Ishikawa (cell line): ENCODE results near the gene ASCC1.

ENCODE experiments used
- CEBPB ChIP-seq: IDR thresholded peaks from 2 replicates; pipeline ENCODE4 v1.6.1; 2012
- CREB1 ChIP-seq: IDR thresholded peaks from 2 replicates; pipeline ENCODE4 v1.6.1; 2012; ENCODE audit warnings: low read depth
- EGR1 ChIP-seq: IDR thresholded peaks from 2 replicates; pipeline ENCODE4 v1.6.1; 2012
- EP300 ChIP-seq: IDR thresholded peaks from 2 replicates; pipeline ENCODE4 v1.6.1; 2012; ENCODE audit warnings: borderline replicate concordance
- FOXM1 ChIP-seq: IDR thresholded peaks from 2 replicates; pipeline ENCODE4 v1.6.1; 2012; ENCODE audit warnings: low read depth, borderline replicate concordance
- NFIC ChIP-seq: IDR thresholded peaks from 2 replicates; pipeline ENCODE4 v1.6.1; 2012
- RAD21 ChIP-seq: IDR thresholded peaks from 2 replicates; pipeline ENCODE4 v1.6.1; 2012; ENCODE audit warnings: low read depth
- TAF1 ChIP-seq: IDR thresholded peaks from 2 replicates; pipeline ENCODE4 v1.6.1; 2012; ENCODE audit warnings: low read depth, mild to moderate bottlenecking
- TCF12 ChIP-seq: IDR thresholded peaks from 2 replicates; pipeline ENCODE4 v1.6.1; 2012; ENCODE audit warnings: low read depth
- TEAD4 ChIP-seq: IDR thresholded peaks from 2 replicates; pipeline ENCODE4 v1.6.1; 2012
- YY1 ChIP-seq: IDR thresholded peaks from 2 replicates; pipeline ENCODE4 v1.6.1; 2012; ENCODE audit warnings: low read depth
- ZBTB7A ChIP-seq: IDR thresholded peaks from 2 replicates; pipeline ENCODE4 v1.6.1; 2012; ENCODE audit warnings: low read depth
- TF ChIP-seq, protein P1 (sequence below): IDR thresholded peaks from 2 replicates; pipeline ENCODE4 v1.6.1; 2012
- TF ChIP-seq, protein P2 (sequence below): IDR thresholded peaks from 2 replicates; pipeline ENCODE4 v1.6.1; 2012; ENCODE audit warnings: low read depth, mild to moderate bottlenecking
- TF ChIP-seq, protein P3 (sequence below): IDR thresholded peaks from 2 replicates; pipeline ENCODE4 v1.6.1; 2012

Gene ASCC1

DNA sequence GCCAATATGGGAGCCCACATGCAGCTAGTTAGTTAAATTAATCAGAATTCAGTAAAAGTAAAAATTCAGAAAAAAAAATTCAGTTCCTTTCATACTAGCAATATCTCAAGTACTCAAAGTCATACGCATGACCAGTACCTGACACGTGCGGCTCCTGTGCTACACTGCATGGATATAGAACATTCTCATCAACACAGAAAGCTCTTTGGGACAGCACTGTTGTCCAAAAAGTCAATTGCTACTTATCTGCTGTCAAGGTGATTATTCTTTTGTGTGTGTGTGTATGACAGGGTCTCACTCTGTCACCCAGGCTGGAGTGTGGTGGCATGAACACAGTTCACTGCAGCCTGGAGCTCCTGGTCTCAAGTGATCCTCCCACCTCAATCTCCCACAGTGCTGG is 15.2 kb downstream of the ASCC1 start:
- TF ChIP-seq TEAD4, result no peak
- no peak for TF ChIP-seq RAD21
- TF ChIP-seq TCF12, result no peak
- TF ChIP-seq CEBPB, result no peak
- no peak for TF ChIP-seq TAF1
- TF ChIP-seq, protein P1, sequence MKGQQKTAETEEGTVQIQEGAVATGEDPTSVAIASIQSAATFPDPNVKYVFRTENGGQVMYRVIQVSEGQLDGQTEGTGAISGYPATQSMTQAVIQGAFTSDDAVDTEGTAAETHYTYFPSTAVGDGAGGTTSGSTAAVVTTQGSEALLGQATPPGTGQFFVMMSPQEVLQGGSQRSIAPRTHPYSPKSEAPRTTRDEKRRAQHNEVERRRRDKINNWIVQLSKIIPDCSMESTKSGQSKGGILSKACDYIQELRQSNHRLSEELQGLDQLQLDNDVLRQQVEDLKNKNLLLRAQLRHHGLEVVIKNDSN, result no peak
- TF ChIP-seq YY1, result no peak
- TF ChIP-seq, protein P2, sequence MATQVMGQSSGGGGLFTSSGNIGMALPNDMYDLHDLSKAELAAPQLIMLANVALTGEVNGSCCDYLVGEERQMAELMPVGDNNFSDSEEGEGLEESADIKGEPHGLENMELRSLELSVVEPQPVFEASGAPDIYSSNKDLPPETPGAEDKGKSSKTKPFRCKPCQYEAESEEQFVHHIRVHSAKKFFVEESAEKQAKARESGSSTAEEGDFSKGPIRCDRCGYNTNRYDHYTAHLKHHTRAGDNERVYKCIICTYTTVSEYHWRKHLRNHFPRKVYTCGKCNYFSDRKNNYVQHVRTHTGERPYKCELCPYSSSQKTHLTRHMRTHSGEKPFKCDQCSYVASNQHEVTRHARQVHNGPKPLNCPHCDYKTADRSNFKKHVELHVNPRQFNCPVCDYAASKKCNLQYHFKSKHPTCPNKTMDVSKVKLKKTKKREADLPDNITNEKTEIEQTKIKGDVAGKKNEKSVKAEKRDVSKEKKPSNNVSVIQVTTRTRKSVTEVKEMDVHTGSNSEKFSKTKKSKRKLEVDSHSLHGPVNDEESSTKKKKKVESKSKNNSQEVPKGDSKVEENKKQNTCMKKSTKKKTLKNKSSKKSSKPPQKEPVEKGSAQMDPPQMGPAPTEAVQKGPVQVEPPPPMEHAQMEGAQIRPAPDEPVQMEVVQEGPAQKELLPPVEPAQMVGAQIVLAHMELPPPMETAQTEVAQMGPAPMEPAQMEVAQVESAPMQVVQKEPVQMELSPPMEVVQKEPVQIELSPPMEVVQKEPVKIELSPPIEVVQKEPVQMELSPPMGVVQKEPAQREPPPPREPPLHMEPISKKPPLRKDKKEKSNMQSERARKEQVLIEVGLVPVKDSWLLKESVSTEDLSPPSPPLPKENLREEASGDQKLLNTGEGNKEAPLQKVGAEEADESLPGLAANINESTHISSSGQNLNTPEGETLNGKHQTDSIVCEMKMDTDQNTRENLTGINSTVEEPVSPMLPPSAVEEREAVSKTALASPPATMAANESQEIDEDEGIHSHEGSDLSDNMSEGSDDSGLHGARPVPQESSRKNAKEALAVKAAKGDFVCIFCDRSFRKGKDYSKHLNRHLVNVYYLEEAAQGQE, result no peak
- no peak for TF ChIP-seq FOXM1
- TF ChIP-seq, protein P3, sequence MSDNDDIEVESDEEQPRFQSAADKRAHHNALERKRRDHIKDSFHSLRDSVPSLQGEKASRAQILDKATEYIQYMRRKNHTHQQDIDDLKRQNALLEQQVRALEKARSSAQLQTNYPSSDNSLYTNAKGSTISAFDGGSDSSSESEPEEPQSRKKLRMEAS, result no peak

DNA sequence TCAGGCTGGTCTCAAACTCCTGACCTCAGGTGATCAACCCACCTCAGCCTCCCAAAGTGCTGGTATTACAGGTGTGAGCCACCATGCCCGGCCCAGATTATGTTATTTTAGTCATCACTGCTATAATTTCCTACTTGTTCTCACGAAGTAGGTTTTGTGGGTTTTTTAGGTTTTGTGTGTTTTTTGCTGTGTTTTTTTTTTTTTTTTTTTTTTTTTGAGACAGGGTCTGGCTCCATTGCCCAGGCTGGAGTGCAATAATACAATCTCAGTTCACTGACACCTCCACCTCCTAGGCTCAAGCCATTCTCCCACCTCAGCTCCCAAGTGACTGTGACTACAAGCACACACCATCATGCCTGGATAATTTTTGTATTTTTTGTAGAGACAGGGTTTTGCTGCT is 21.1 kb downstream of the ASCC1 start:
- TF ChIP-seq CREB1, result no peak
- TF ChIP-seq, protein P3, result no peak
- TF ChIP-seq FOXM1, result no peak

DNA sequence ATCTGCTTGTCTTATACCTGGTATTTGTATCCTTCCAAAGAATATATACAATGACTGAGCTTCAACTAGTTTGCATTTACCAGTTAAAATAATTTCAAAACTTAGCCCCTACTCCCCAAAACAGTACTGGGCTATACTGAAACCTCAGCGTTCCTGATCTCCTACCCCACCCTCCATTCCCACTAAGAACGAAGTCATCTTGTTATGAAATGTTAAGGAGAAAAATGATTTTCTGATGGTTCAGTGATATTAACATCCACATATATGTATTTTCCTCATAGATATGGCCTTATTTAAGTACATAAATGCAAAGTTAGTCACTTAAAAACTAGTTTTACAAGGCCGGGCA is 29.1 kb downstream of the ASCC1 start:
- TF ChIP-seq TEAD4 (no peak), CREB1 (no peak), TCF12 (no peak), FOXM1 (no peak), EGR1 (no peak), YY1 (no peak), NFIC (no peak), RAD21 (no peak), ZBTB7A (no peak), TAF1 (no peak), CEBPB (no peak)
- TF ChIP-seq, protein P2, result no peak
- TF ChIP-seq, protein P3, result no peak
- TF ChIP-seq, protein P1, result no peak

DNA sequence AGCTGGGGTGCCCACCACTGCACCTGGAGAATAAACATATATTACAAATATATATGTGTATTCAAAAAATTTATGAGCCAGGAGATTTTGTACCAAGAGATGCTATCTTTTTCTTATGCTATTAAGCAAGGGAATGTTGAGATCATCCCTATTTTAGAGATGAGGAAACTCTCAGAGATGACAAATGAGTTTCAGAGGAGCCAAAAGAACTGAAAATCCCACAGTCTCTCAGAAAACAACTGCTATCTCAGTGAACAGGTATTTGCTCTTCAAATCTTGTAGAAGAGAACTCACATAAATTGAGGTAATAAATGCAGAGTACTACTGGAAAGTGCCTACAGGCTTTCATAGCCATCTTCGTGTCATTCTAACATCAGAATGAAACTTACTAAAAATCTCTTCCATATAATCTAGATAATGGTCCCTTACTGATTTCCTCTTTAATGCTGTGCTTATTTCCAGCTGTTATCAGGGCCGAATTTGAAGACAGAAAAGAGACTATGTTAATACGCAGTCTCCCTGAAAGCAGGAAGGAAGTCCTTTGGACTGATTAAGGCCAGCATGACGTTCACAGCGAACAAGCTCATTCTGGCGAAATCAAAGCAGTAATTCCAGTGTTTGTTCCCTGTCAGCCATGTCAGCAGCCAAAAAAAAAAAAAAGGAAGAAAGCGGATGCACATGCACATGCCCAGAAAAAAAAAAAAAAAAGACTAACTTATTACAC is 29.7 kb downstream of the ASCC1 start:
- TF ChIP-seq NFIC, result no peak

DNA sequence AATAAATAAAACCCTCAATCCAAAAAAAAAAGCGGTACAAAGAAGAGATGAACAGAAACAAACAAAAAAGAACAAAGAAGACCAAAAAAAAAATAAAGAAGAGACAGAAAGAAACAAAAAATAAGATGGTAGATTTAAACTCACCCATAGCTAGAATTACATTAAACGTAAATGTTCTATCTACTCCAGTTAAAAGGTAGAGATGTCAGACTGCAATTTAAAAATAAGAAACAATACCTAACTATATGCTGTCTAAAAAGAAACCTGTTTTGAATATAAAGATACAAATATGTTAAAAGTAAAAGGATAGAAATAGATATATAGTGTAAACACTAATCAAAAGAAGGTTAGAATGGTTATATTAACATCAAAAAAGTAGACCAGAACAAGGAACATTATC is 31.9 kb downstream of the ASCC1 start:
- TF ChIP-seq ZBTB7A, result no peak

DNA sequence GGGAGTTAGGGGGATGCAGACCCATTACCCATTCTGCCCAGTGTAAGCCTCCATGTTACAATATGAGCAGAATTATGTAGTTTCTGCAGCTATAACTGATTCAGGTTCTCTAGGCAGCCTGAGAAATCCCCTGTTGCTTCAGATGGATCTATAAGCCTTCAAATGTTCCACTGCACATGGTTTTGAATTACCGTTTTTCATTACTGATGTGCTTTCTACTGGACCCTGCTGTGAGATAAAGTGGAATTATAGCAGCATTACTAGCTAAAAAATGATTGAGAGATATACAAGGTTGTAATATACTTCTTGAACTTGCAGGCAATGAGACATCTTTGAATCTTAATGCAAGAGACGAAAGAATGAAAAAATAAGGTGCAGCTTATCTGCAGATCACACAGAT is 38.6 kb downstream of the ASCC1 start:
- no peak for TF ChIP-seq FOXM1
- TF ChIP-seq CREB1, result no peak

DNA sequence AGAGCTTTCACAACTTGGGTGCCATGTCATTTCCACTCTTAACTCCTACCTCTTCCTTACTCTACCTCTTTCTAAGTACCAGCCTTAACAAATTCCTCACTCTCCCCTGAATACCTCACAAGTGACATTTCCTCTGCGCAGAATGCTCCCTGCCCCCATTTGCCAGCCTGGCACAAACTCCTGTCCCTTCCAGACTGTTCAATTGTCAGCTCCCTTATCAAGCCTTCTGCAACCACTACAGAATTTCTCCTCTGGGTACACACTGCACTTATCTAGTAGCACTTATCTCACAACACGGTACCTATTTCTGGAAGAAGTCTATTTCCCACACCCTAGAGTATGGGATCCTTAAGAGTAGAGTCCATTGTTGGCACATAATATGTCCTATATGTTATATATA is 39.4 kb downstream of the ASCC1 start:
- no peak for TF ChIP-seq ZBTB7A
- TF ChIP-seq NFIC, result no peak
- TF ChIP-seq CREB1, result no peak
- no peak for TF ChIP-seq TEAD4
- TF ChIP-seq EP300, result no peak
- no peak for TF ChIP-seq TAF1
- no peak for TF ChIP-seq CEBPB
- TF ChIP-seq, protein P3, result no peak
- TF ChIP-seq, protein P1, result no peak
- no peak for TF ChIP-seq TCF12
- TF ChIP-seq EGR1, result no peak
- TF ChIP-seq YY1, result no peak
- TF ChIP-seq RAD21, result no peak
- TF ChIP-seq, protein P2, result no peak
- TF ChIP-seq FOXM1, result no peak
